Measurements from ENCODE around the gene HOMER3.
A peak's percentile ranks its signal among the peaks of the same experiment; 100 is the strongest.
"Not testable (repeated sequence)": the region's sequence is repeated elsewhere in the genome, so short reads cannot be mapped to it uniquely, and the experiment has no call there.

HOMER3 gene

DNA sequence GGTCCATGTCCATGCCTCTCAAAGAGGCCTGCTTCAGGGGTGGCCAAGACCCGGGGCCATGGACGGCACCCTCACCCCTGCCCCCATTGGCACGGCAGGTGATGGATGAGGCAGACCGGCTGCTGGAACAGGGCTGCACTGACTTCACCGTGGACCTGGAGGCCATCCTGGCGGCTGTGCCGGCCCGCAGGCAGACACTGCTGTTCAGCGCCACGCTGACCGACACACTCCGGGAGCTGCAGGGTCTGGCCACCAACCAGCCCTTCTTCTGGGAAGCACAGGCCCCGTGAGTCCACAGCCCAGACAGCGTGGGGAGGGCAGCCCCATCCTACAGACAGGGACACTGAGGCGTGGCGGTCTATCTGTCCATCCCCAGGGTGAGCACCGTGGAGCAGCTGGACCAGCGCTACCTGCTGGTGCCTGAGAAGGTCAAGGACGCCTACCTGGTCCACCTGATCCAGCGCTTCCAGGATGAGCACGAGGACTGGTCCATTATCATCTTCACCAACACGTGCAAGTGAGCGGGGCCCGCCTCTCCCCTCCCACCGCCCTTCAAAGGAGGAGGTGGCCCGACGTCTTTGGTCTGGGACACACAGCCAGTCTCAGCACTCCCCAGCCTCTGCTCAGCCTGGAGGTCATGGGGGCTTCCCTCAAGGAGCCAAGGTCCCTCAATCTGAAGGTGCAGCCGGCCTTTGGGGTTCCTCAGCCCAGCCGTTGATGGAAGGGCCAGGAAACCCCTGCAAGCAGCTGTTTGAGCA is 18.6 kb downstream of the HOMER3 start:
- DNase-seq: no peak

- no peak for DNase-seq
Measured at GRCh38 chr19:18921593-18921992, 19.4 kb downstream of the HOMER3 start.

- no peak for DNase-seq
Measured at GRCh38 chr19:18920400-18920799, 20.6 kb downstream of the HOMER3 start.

GRCh38 chr19:18919900-18920214 is 21.2 kb downstream of the HOMER3 start:
- no peak for DNase-seq

DNA sequence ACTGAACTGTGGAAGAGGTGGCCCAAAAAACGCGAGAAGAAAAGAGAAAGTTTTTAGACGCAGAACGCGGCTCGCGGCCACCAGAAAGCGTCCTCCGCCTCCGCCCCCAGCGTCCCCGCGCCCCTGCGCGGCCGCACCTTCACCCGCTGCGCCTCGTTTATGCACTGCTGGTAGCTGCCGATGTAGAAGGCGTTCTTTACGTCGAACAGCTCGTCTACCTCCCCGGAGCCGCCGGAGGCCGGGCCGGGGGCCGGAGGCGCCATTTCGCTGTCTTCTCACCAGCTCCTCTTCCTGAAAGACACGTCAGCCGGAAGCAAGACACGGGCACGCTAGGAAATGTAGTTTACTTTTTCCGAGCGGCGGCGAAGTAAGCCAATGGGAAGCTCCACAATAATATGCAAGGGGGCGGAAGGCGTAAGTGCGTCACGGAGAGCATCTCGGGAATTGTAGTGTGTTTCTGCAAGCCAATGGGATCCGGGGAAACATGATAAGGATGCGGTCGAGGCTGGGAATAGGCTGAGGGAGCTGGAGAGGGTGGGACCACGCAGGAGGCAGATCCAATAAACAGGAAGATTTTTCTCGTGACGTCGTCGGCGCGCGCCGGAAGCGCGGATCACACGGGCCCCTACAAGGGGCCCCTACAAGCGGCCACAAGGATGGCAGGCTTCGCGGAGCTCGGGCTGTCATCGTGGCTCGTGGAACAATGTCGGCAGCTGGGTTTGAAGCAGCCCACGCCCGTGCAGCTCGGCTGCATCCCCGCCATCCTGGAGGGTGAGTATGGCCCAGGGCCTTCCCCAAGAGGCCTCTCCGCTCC is 21.7 kb downstream of the HOMER3 start, which contains the start of the genes COPE and DDX49:
Gene COPE (minus strand): TSS at position 302 of the 814 bp plus-strand sequence. CDS start 39 bp downstream, at position 263.
Gene DDX49 (plus strand): TSS at position 630 of the 814 bp plus-strand sequence. CDS start 27 bp downstream, at position 657.
- DNase-seq: peak; percentile 100

- not testable (repeated sequence) for DNase-seq
Measured at GRCh38 chr19:18917593-18917992, 23.4 kb downstream of the HOMER3 start.

- peak; percentile 47 for DNase-seq
Measured at GRCh38 chr19:18915639-18916038, 25.4 kb downstream of the HOMER3 start.

- DNase-seq: no peak
Measured at GRCh38 chr19:18913466-18913865, 27.6 kb downstream of the HOMER3 start.

GRCh38 chr19:18912933-18913332 is 28.1 kb downstream of the HOMER3 start:
- no peak for DNase-seq

DNA sequence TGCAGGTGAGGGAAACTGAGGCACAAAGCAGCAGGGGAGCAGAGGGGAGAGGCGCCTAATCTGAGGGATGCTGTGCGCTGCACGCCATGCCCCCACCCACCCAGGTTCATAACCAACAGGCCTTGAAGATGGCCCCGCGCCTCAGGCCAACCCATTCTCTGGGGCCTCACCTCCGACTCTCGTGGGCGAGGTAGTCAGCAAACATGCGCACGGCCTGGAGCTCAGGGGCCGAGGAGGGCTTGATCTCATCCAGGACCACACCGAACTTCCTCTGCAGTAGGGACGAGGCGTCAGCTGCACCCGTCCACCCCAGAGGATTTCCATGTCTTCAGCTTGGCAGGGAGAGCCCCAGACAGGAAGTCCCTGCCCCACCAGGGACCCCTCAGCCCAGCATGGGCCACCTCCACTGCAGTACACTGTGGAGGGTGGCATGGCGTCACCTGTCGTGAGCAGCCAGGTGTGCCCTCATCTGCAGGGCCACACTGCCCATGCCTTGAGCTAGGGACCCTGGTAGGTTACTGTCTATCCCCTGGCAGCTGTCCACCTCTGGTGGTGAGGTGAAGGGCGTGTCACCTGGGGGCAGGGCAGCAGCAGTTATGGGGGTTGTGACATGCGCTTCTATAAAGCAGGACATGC is 30.1 kb downstream of the HOMER3 start:
- DNase-seq: no peak

- DNase-seq: no peak
Measured at GRCh38 chr19:18910010-18910409, 31.0 kb downstream of the HOMER3 start.

DNA sequence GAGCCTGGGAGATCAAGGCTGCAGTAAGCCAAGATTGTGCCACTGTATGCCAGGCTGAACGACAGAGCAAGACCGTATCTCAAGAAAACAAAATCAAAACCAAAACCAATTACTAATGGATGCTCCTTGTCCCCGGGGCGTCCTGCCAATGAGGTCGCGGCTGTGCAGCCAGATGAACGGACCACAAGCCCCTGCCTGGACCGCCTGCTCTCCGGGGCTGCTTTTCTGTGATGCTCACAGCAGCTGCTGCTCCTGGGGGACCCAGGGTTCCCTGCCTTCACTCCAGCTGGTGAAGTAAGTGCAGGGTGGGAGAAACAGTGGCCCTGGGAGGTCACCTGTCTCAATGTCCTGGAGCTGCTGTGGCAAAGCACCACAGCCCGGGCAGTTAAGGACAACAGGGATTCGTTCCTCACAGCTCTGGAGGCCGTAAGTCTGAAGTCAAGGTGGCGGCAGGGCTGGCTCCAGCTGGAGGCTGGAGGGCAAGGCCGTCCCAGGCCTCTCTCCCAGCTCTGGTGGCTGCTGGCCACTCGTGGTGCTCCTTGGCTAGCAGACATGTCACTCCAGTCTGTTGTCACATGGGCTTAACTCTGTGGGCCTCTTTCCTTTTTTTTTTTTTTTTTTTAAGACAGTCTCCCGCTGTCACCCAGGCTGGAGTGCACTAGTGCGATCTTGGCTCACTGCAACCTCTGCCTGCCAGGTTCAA is 31.9 kb downstream of the HOMER3 start:
- no peak for DNase-seq

GRCh38 chr19:18906605-18907519 is 34.2 kb downstream of the HOMER3 start:
- DNase-seq: no peak

DNA sequence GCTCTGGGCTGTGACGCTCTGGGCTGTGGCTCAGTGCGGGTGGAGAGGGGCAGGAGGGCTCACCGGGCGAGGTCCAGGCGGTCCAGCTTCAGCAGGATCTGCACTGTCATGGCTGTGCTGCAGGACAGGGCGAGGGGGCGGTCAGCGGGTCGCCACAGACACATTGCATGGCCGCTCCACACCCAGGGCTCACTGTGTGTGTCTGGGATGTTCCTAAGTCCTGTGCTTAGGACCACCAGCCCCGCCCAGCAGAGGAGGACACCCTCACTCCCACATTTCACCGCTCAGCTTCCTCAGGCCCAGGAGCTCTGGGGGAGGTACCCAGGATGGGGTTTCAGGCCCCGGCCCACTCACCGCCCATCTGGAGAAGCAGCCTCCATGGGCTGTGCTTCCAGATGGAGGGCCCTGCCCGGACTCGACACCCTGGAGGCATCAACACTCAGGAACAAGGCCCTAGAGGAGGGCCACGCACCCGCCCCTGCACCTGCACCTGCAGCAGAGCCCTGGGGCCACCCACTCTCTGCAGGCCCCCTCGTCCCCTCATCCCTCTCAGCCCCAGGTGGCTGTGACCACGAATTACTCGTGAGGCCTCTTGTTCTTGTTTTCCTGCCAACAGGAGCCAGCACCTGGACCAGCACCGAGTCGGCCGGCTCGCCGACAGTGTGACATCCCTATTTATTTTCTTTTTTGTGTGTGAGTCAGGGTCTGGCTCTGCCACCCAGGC is 35.3 kb downstream of the HOMER3 start:
- DNase-seq: no peak

- DNase-seq: no peak
Measured at GRCh38 chr19:18905058-18905456, 36.0 kb downstream of the HOMER3 start.

DNA sequence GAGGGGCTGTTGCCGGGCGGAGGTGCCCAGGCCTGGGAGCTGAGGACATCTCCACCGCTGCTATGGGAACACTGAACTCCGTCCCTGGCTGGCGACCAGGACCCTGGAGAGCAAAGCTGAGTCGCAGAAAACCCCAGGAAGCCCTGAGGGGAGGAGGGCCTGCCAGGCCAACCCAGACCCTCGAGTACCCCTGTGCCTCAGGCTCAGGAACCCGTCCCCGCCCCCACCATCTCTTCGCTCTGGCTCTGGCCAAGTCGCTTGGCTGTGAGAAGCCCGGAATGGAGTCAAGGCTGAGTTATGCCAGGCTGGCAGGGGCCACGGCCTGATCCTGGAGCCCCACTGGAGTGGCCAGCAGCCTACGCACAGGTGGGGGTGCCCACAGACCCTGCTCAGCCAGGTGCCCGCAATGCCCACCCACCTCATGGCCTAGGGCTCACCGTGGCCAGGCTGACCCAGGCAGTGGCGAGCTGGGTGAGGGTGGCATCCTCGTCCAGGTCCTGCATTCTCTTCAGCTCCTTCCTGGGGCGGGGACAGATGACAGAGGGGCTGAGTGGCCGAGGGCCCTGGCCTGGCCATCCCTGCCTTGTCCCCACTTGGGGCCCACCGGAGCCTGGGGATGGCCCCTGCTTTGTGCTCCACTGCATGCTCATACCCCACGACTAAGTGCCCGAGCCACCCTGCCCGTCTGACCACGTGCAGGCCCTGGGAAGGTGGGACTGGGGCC is 36.5 kb downstream of the HOMER3 start:
- no peak for DNase-seq

DNA sequence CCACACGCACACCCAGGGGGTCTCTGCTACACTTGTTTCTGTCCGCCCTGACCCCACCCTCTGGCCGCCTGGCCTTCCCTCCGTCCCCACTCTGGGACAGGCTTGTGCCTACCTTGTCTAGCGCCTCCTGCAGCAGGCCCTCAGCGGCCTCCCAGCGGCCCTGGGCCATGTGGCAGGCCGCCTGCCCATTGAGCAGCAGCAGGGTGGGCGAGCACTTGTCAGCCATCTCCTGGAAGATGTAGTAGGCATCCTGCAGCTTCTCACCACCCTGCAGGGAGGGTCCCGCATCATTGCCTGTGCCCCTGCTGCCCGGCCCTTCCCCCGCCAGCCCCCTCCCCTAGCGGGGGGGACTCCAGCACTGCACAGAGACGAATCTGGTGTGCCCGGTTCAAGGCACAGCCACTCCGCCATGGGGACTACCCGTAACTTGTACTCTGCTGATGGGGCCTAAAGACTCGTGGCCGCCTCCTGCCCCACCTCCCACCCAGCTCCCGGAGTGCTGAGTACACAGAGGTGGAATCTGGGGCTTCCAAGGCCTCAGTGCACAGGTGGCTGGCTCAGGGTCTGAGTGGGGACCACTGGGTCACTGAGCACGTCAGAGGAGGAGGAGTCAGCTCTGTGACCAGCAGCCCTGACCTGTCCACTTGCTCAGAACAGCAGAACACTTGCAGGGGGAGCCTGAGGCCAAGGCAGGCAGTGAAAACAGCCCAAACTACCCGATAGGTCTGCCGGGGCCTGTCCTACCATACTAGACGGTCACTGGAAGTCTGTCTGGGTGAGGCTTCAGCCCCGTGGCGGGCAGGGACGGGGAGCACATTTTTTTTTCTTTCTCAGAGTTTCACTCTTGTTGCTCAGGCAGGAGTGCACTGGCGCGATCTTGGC is 37.6 kb downstream of the HOMER3 start:
- DNase-seq: no peak

DNA sequence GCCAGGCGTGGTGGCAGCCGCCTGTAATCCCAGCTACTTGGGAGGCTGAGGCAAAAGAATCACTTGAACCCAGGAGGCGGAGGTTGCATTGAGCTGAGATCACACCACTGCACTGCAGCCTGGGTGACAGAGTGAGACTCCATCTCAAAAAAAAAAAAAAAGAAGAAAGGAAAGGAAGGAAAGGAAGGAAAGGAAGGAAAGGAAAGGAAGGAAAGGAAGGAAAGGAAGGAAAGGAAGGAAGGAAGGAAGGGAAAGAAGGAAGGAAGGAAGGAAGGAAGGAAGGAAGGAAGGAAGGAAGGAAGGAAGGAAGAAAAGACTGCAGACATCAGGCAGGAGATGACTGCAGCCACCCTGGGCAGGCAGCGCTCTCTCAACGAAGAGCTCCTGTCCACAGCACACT is 38.5 kb downstream of the HOMER3 start:
- DNase-seq: not testable (repeated sequence)

GRCh38 chr19:18901491-18901890 is 39.5 kb downstream of the HOMER3 start:
- no peak for DNase-seq

All from EL (cell line).